HepG2 (cell line): Measurements from ENCODE around the gene DDAH2. TPM values are rescaled to one million over a fixed set of nuclear protein-coding genes. Genes with fewer than 3 reads are reported as not detected.

Experiments
- ATAC-seq: fragments of 200-7000 bp; cut with Tn5 transposase; 3 replicates; pipeline ENCODE4 v1.9.1; 2020; ENCODE audit warnings: mild to moderate bottlenecking, moderate library complexity
- BruUV-seq: library from RNA; stranded (reverse); fragments of 400-500 nt; replicated peaks from 2 replicates; lab custom pipeline; 2021; lab: Mats Ljungman, UMichigan
- CTCF ChIA-PET: fragments of 300-600 bp; formaldehyde crosslinking; extraction: SDS; loops from one replicate; lab custom pipeline; 2021; ENCODE audit warnings: low total read pairs, inconsistent platforms, low intra/inter-chr PET ratio; lab: Yijun Ruan, JAX
- POLR2A ChIA-PET: fragments of 350-600 bp; sonication (Branson Sonifier 250); formaldehyde crosslinking; loops from one replicate; lab custom pipeline; 2020; ENCODE audit warnings: antibody characterized with exemption, inconsistent platforms; lab: Yijun Ruan, JAX
- DNase-seq: peaks from one replicate; pipeline ENCODE4 v3.0.0-alpha.2; 2015; ENCODE audit warnings: low spot score
- FAIRE-seq: peaks from 3 replicates; lab custom pipeline; 2011; peaks lifted over from hg19 to GRCh38; lab: Jason Lieb, UNC
- H2AFZ ChIP-seq: one replicate; pipeline ENCODE4 v1.6.1; 2011; ENCODE audit warnings: low read length, inconsistent platforms
- H3K27ac ChIP-seq: fragments of 300-600 bp; 3 replicates; pipeline ENCODE4 v1.8.0; 2011; ENCODE audit warnings: mixed run types, mild to moderate bottlenecking, mixed read lengths, low read length, inconsistent platforms; ENCODE audit not compliant: insufficient read depth; ENCODE audit errors: extremely low read length
- H3K27me3 ChIP-seq, 2 experiments: fragments of 200-600 bp in 1 of 2; 2 replicates in 1 of 2; 3 replicates in 1 of 2; pipeline versions ENCODE4 v1.6.0 to v1.8.0; 2011; ENCODE audit warnings: low read length in 2 of 2, mild to moderate bottlenecking in 2 of 2, moderate library complexity in 2 of 2, inconsistent platforms in 1 of 2; ENCODE audit not compliant: insufficient read depth in 2 of 2, control insufficient read depth in 1 of 2
- H3K36me3 ChIP-seq, 2 experiments: fragments of 200-600 bp in 1 of 2; replicated peaks in 1 of 2; 2 replicates in 1 of 2; 3 replicates in 1 of 2; pipeline versions ENCODE4 v1.5.1 to v1.8.0; 2011; ENCODE audit warnings: low read length in 2 of 2, inconsistent platforms in 1 of 2; ENCODE audit not compliant: insufficient read depth in 2 of 2, control insufficient read depth in 1 of 2
- H3K4me1 ChIP-seq: 2 replicates; pipeline ENCODE4 v1.5.1; 2012; ENCODE audit warnings: low read length, inconsistent platforms; ENCODE audit not compliant: insufficient read depth
- H3K4me2 ChIP-seq: 2 replicates; pipeline ENCODE4 v1.6.0; 2011; ENCODE audit warnings: low read depth, low read length, inconsistent platforms
- H3K4me3 ChIP-seq, 3 experiments: fragments of 200-600 bp in 1 of 3; sonication (generic), shearing (Covaris generic) in 1 of 3; replicated peaks in 1 of 3; 2 replicates each; pipeline ENCODE4 v1.5.1; 2011 to 2016; ENCODE audit warnings: low read length in 3 of 3, inconsistent platforms in 2 of 3, low read depth in 2 of 3, mild to moderate bottlenecking in 2 of 3, control low read depth in 1 of 3, mixed read lengths in 1 of 3; ENCODE audit not compliant: insufficient read depth in 1 of 3
- H3K79me2 ChIP-seq: one replicate; pipeline ENCODE4 v1.6.1; 2011; ENCODE audit warnings: low read length, inconsistent platforms; ENCODE audit not compliant: insufficient read depth
- H3K9ac ChIP-seq: 2 replicates; pipeline ENCODE4 v1.6.0; 2011; ENCODE audit warnings: mild to moderate bottlenecking, low read depth, low read length, inconsistent platforms; ENCODE audit not compliant: insufficient read depth
- H3K9me3 ChIP-seq: 2 replicates; pipeline ENCODE4 v1.5.1; 2012; ENCODE audit warnings: mild to moderate bottlenecking, low read length
- H4K20me1 ChIP-seq: 2 replicates; pipeline ENCODE4 v1.6.0; 2011; ENCODE audit warnings: inconsistent platforms, mild to moderate bottlenecking, low read length, moderate library complexity; ENCODE audit not compliant: insufficient read depth
- AGO1 ChIP-seq: fragments of 200-400 bp; formaldehyde crosslinking; IDR thresholded peaks from 2 replicates; pipeline ENCODE4 v1.6.1; 2017; ENCODE audit warnings: mild to moderate bottlenecking, low read depth, low read length, moderate library complexity; ENCODE audit not compliant: poor library complexity, severe bottlenecking
- ASH2L ChIP-seq: fragments of 300-600, 200-600 bp; sonication (generic); IDR thresholded peaks from 2 replicates; pipeline ENCODE4 v1.7.0; 2017; ENCODE audit warnings: low read depth, mild to moderate bottlenecking, moderate library complexity, mixed read lengths, low read length; ENCODE audit not compliant: insufficient read length
- CBFB ChIP-seq: sonication (generic); formaldehyde crosslinking; IDR thresholded peaks from 2 replicates; pipeline ENCODE4 v1.4.0; 2020; ENCODE audit warnings: missing genetic modification reagents
- CREB3 ChIP-seq: sonication (generic); formaldehyde crosslinking; IDR thresholded peaks from 2 replicates; pipeline ENCODE4 v1.5.0; 2020; ENCODE audit warnings: missing genetic modification reagents
- CREBL2 ChIP-seq: sonication (generic); formaldehyde crosslinking; IDR thresholded peaks from 2 replicates; pipeline ENCODE4 v1.8.1; 2023; ENCODE audit warnings: missing genetic modification reagents, mild to moderate bottlenecking, borderline replicate concordance
- FOXJ3 ChIP-seq: sonication (generic); formaldehyde crosslinking; IDR thresholded peaks from 2 replicates; pipeline ENCODE4 v1.4.0; 2020; ENCODE audit warnings: missing genetic modification reagents, mild to moderate bottlenecking, borderline replicate concordance
- GATA4 ChIP-seq: sonication (generic); IDR thresholded peaks from 2 replicates; pipeline ENCODE4 v1.6.1; 2016; ENCODE audit warnings: antibody characterized with exemption, low read depth, borderline replicate concordance
- GTF2F1 ChIP-seq: fragments of 150-350 bp; IDR thresholded peaks from 2 replicates; pipeline ENCODE4 v1.6.1; 2014; ENCODE audit warnings: low read length
- HDAC6 ChIP-seq: fragments of 200-600 bp; sonication (generic); IDR thresholded peaks from 2 replicates; pipeline ENCODE4 v1.7.0; 2017; ENCODE audit warnings: mild to moderate bottlenecking, antibody characterized with exemption, low read length, low read depth
- HOXA5 ChIP-seq: sonication (generic); formaldehyde crosslinking; IDR thresholded peaks from 2 replicates; pipeline ENCODE4 v1.4.0; 2020; ENCODE audit warnings: missing genetic modification reagents
- IKZF5 ChIP-seq: IDR thresholded peaks from 2 replicates; pipeline ENCODE4 v1.6.1; 2018; ENCODE audit warnings: missing genetic modification reagents, mild to moderate bottlenecking, missing compliant biosample characterization
- ISL2 ChIP-seq: sonication (generic); formaldehyde crosslinking; IDR thresholded peaks from 2 replicates; pipeline ENCODE4 v1.5.0; 2020; ENCODE audit warnings: missing genetic modification reagents
- KAT7 ChIP-seq: IDR thresholded peaks from 2 replicates; pipeline ENCODE4 v1.6.1; 2018; ENCODE audit warnings: borderline replicate concordance, missing compliant biosample characterization
- MYC ChIP-seq: sonication (generic); formaldehyde crosslinking; IDR thresholded peaks from 2 replicates; pipeline ENCODE4 v1.9.0; 2021; ENCODE audit warnings: missing genetic modification reagents, borderline replicate concordance
- NCOR1 ChIP-seq: fragments of 200-600 bp; sonication (generic); IDR thresholded peaks from 2 replicates; pipeline ENCODE4 v1.7.0; 2017; ENCODE audit warnings: antibody characterized with exemption, low read length, borderline replicate concordance
- NR2F1 ChIP-seq, 2 experiments: fragments of 450-650 bp in 1 of 2; formaldehyde crosslinking in 1 of 2; IDR thresholded peaks; 2 replicates each; pipeline versions ENCODE4 v1.5.0 to v1.6.1; 2016 to 2020; ENCODE audit warnings: mild to moderate bottlenecking in 1 of 2, missing compliant biosample characterization in 1 of 2, missing genetic modification reagents in 1 of 2, moderate library complexity in 1 of 2
- SOX6 ChIP-seq, 2 experiments: fragments of 450-650 bp in 1 of 2; sonication (generic) in 1 of 2; formaldehyde crosslinking in 1 of 2; IDR thresholded peaks; 2 replicates each; pipeline versions ENCODE4 v1.4.0 to v1.6.1; 2017 to 2020; ENCODE audit warnings: antibody characterized with exemption in 1 of 2, mild to moderate bottlenecking in 1 of 2, missing genetic modification reagents in 1 of 2
- ZFX ChIP-seq: sonication (generic); formaldehyde crosslinking; IDR thresholded peaks from 2 replicates; pipeline ENCODE4 v1.4.0; 2020; ENCODE audit warnings: mild to moderate bottlenecking, low read depth, missing genetic modification reagents, moderate library complexity
- ZNF24 ChIP-seq: fragments of 450-650 bp; IDR thresholded peaks from 2 replicates; pipeline ENCODE4 v1.6.1; 2017; ENCODE audit warnings: antibody characterized with exemption, mild to moderate bottlenecking
- ZNF501 ChIP-seq: sonication (generic); formaldehyde crosslinking; IDR thresholded peaks from 2 replicates; pipeline ENCODE4 v1.5.1; 2020; ENCODE audit warnings: mild to moderate bottlenecking, moderate library complexity, missing genetic modification reagents
- ZNF556 ChIP-seq: sonication (generic); formaldehyde crosslinking; IDR thresholded peaks from 2 replicates; pipeline ENCODE4 v1.4.0; 2020; ENCODE audit warnings: mild to moderate bottlenecking, missing genetic modification reagents, borderline replicate concordance
- ZNF598 ChIP-seq: sonication (generic); formaldehyde crosslinking; IDR thresholded peaks from 2 replicates; pipeline ENCODE4 v1.5.1; 2020; ENCODE audit warnings: mild to moderate bottlenecking, missing genetic modification reagents, borderline replicate concordance
- ZNF614 ChIP-seq: IDR thresholded peaks from 2 replicates; pipeline ENCODE4 v1.6.1; 2018; ENCODE audit warnings: missing biosample characterization, missing genetic modification reagents, inconsistent platforms, borderline replicate concordance
- WGBS: methylation state at CpG from one replicate; pipeline ENCODE4 v1.1.6; 2017; ENCODE audit warnings: low lambda C conversion rate; 5-methylcytosine and 5-hydroxymethylcytosine counted together
- in situ Hi-C: cut with HindIII; loops from 2 replicates; pipeline ENCODE4 v1.10.0; 2017; ENCODE audit warnings: low pct_unique_long_range_greater_than_20kb; ENCODE audit not compliant: extremely low pct_ligation_motif_present
- intact Hi-C: fragments of 100-400 bp; cut with micrococcal nuclease; formaldehyde crosslinking; loops from one replicate; pipeline ENCODE4 v1.10.0; 2022; ENCODE audit not compliant: unreplicated experiment
- polyA plus RNA-seq, 8 experiments: library from polyadenylated mRNA; depleted of rRNA in 3 of 8; stranded (reverse) in 7 of 8; unstranded in 1 of 8; fragments of >200 nt; fragmentation: Illumina TruSeq in 4 of 8; extraction: Trizol in 4 of 8; gene quantifications; 2 replicates each; pipeline versions ENCODE4 v1.2.1 to v1.2.3, GENCODE V29; 2011 to 2016; ENCODE audit warnings: low read depth in 4 of 8, missing spikeins in 1 of 8, mixed read lengths in 1 of 8; ENCODE audit not compliant: insufficient read depth in 1 of 8
- total RNA-seq, 5 experiments: library from RNA; depleted of rRNA; stranded (reverse); fragments of >200 nt; fragmentation: Illumina TruSeq; extraction: Trizol; gene quantifications; 2 replicates each; pipeline ENCODE4 v1.2.3, GENCODE V29; 2016; ENCODE audit warnings: low read depth in 1 of 5

DDAH2 gene
- total and polyA plus RNA-seq, 2 of the 13 experiments (the other 11 are each of a cell fraction or from before 2014, with no cell fraction given), result 16.4 to 21.1 TPM

- in situ Hi-C loops (no loop called here), intact Hi-C loops (loop anchor here (10.0 kb wide), 1 partner anchor 147 kb away; the partner anchor contains the start of gene C2)
- H3K4me3 ChIP-seq, result 0 out of 6 replicates have a peak overlapping the region, but pooled peaks of 1 of the 3 experiments have one; percentile 8
- DNase-seq, result peak; percentile 57
- H4K20me1 ChIP-seq, result no peaks in the 10 kb centered on the region
- no peaks in the 10 kb centered on the region for H3K9me3 ChIP-seq
- whole genome bisulfite sequencing, result 69% methylated on average over 5 of the region's 5 CpGs
- peak; percentile 15 for ATAC-seq
- BruUV-seq, result TSS peak; percentile 39
- H3K36me3 ChIP-seq, result peaks cover 28 to 36% of the 10 kb centered on the region in 2 experiments
- H3K27ac ChIP-seq, result peak overlapping the region; percentile 70
- FAIRE-seq, result peak; percentile 68
- H3K27me3 ChIP-seq, result no peaks in the 10 kb centered on the region
- CTCF ChIA-PET, result no interaction called here
- H3K4me1 ChIP-seq, result peaks cover 50% of the 10 kb centered on the region
- peak overlapping the region; percentile 14; the same call in 1 of the 2 replicates for H3K9ac ChIP-seq
- no peak overlapping the region for H2AFZ ChIP-seq
- POLR2A ChIA-PET, result interaction anchor here (1.0 to 8.2 kb wide), 25 partner anchors 8 to 167 kb away, joined by 3 to 66 read pairs (median 7); partner anchors contain the start of genes ABHD16A, BAG6, C6orf47 and CFB
- peak overlapping the region; percentile 88 for H3K4me2 ChIP-seq
- no peaks in the 10 kb centered on the region for H3K79me2 ChIP-seq
- TF ChIP-seq KAT7 (CRISPR knock-in tag) (no peak), ASH2L (no peak), CREBL2 (CRISPR knock-in tag) (no peak), ZNF556 (peak; percentile 46; the same call in 1 of the 2 replicates), IKZF5 (0 out of 2 replicates have a peak, but pooled peaks have one; percentile 23), GATA4 (no peak), AGO1 (no peak), MYC (peak; percentile 64; the same call in 1 of the 2 replicates), CREB3 (CRISPR knock-in tag) (no peak), NR2F1 (CRISPR knock-in tag; IDR thresholded peaks at IDR 0.05) (peak in 1 of 2 experiments; percentile 25; a peak in 1 of 4 replicates), CBFB (CRISPR knock-in tag) (no peak), ZNF614 (CRISPR knock-in tag) (0 out of 2 replicates have a peak, but pooled peaks have one; percentile 31), ZNF24 (no peak), HOXA5 (0 out of 2 replicates have a peak, but pooled peaks have one; percentile 55), ZNF598 (CRISPR knock-in tag) (0 out of 2 replicates have a peak, but pooled peaks have one; percentile 62), NCOR1 (0 out of 2 replicates have a peak, but pooled peaks have one; percentile 27), GTF2F1 (no peak), FOXJ3 (0 out of 2 replicates have a peak, but pooled peaks have one; percentile 47), ZFX (no peak), ISL2 (CRISPR knock-in tag) (0 out of 2 replicates have a peak, but pooled peaks have one; percentile 17), ZNF501 (CRISPR knock-in tag) (no peak), SOX6 (IDR thresholded peaks at IDR 0.05) (no peak), SOX6 (CRISPR knock-in tag; IDR thresholded peaks at IDR 0.05) (peak; percentile 2; the same call in 1 of the 2 replicates), HDAC6 (no peak)
Observed at GRCh38 chr6:31778193-31778592, 49.1 kb upstream of the DDAH2 start.
